ENCODE measurements around the gene MVB12B.
"Not testable (repeated sequence)": the region's sequence is repeated elsewhere in the genome, so short reads cannot be mapped to it uniquely, and the experiment has no call there.

MVB12B gene

DNA sequence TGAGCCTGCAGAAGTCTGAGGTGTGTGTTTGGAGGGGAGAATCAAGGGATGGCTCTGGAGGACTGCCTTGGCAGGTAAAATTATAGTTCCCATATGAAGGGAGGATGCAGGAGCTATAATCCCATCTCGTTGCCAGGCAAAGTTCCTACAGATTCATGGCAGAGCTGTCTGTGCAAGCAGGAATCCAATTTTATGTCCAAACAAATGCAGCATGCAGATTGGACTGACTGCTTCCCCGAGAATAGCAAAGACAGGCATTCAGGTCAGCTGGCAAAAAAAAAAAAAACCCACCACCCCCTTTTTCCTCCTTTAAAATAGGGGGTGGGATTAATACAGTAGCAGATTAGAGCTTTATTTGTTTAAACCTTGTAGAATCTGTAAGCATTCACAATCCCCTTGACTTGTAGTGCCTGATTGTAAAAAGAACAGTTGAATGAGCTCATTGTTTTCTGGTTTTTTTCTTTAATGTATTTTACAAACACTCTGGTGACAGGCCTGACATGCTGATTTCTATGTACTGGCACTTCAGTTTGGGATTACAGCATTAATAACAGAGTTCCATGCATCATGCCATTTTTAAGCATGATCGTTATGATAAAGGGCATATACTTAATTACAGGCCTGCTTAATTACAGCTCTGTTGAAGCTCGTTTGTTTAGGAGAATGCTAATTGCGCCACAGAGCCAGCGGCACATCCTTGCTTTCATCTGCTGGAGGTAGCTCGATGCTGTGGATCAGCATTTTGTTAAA lies 145.7 kb downstream of the MVB12B start:
- no peak for DNase-seq (ENCODE audit: low read depth in 2 of 2)

DNA sequence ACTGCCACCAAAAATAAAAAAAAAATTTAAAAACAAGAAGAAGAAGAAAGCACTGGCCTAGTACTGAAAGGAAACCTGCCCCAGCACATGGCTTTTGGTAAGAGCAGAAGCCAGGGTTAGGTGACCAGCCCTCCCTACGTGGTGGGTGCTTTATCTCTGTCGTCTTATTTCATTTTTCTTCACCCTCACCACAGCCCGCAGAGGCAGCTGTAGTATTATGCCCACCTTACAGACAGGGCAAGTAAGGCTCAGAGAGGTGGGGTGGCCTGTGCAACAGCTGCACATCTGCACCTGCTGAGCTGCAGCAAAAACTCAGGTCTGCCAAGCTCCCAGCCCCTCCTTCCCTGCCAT lies 146.3 kb downstream of the MVB12B start:
- no peak for DNase-seq (ENCODE audit: low read depth in 2 of 2)

DNA sequence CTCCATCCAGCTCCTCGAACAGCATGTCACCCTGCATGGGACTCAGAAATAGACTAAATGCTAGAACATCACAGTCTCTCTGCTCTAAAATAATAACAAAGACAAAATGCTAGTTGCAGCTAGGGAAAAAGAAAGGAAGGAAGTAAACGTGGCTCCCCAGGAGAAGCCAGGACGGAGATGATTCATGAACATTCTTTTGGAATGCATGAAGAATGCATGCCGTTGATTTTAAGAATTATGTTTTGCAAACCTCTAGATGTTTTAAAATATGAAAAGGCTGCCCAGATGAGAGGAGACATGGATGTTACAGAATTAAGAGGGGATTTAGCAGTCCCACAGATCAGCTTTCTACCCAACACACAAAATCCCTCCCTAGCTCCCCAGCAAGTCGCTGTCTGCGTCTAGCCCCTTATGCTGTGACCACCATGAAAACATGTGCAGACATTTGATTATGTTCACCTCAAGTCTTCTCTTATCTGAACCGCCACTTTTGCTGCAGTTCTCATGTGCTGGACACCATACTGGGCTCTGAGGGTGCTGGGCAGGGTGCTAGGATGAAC lies 147.7 kb downstream of the MVB12B start:
- no peak for DNase-seq (ENCODE audit: low read depth in 2 of 2)

DNA sequence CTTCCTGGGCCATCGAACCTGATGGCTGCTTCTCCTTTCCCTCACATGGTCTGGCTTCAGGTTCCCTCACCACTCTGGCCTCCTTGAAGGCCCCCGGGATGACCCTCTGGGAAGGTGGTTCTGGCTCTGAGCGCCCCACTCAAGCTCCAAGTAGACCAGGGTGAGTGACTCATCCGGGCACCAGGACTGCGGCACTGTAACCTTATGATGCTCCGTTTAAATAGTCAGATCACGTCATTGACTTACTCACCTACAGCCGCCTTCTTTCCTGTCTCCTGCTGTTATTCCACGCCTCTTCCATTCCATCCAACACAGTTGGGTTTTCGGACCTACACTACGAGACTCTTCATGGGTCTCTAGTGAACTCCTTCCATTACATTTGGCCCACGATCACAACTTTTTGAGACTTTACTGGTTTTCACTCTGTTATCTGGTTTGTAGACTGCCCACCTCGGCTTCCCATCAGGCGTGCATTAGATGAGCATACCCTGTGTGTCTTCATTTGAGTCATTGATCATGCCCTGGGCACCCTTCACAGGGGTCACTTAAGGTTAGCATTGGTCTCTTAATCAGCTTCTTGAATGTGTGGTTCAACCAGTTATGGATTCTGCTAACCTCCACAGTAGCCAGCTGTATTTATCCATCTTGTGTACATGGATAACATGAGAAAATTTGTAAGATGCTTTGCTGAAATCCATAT lies 148.3 kb downstream of the MVB12B start:
- DNase-seq (ENCODE audit: low read depth in 2 of 2): no peak

DNA sequence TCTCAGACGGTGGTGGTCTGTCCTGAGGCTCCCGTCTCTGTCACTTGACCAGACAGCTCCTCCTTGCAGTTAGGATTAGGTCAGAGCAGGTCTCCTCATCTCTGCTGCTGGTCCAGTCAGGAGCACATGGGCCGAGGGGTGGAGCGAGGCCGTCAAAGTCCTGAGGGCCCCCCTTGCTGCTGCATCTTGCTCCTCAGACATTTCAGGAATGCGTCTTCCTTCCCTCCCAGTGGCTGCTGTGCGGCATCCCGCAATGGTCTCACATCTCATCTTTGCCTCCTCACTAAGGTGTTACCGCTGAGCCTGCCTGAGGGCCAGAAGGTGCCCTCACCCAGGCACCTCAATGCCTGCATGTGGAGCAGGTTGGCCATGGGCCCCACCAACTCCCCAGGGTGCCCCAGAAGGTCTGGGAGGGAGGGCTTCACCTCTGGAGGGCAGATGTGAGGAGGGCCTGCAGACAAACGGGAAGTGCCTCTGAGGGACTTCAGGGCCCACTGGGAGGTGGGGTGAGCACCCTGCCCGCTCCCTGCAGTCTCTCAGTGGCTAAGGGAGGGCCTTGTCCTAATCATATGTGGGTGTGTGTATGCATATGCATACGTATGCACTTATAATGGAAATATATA lies 149.4 kb downstream of the MVB12B start:
- no peak for DNase-seq (ENCODE audit: low read depth in 2 of 2)

DNA sequence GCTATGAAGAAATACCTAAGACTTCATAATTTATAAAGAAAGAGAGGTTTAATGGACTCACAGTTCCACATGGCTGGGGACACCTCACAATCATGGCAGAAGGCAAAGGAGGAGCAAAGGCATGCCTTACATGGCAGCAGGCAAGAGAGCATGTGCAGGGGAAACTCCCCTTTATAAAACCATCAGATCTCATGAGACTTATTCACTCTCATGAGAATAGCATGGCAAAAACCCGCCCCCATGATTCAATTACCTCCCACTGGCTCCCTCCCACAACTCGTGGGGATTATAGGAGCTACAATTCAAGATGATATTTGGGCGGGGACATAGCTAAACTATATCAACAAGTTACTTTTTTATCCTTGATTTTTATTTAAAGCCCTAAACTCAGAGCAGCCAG lies 150.8 kb downstream of the MVB12B start:
- DNase-seq (ENCODE audit: low read depth in 2 of 2): not testable (repeated sequence)

DNA sequence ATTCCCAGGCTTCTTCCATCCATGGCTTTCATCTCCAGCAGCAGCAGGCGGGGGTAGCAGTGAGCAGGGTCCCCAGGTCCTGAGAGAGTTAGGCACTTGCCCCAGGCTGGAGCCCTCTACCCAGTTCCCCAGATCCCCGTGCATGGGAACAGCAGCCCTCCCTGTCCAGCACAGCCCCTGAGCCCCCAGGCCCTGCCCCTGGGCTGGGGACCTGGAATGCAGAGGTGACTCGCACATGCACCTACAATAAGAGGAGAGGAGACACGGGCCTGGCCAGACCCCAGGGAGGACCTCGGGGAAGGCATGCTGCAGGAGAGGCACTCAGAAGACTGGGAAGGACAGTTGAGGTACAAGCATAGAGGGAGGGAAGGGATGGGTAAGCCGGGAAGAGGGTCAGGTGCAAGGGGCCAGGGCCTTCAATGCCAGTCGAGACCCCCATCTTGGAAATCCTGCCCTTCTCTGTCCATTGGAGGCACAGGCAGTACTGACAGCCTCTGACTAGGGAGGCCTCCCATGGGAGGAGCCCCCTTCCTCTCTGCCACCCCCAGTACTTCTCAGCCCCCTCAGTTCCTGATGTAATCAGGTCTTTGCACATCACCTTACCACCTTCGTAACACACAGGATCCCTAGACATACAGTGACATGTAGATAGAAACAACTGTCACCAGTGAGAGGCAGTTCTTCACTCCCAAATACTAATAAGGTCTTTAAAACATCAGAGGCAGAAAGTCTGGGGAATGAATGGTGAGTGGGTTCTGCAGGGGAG lies 151.8 kb downstream of the MVB12B start:
- no peak for DNase-seq (ENCODE audit: low read depth in 2 of 2)

DNA sequence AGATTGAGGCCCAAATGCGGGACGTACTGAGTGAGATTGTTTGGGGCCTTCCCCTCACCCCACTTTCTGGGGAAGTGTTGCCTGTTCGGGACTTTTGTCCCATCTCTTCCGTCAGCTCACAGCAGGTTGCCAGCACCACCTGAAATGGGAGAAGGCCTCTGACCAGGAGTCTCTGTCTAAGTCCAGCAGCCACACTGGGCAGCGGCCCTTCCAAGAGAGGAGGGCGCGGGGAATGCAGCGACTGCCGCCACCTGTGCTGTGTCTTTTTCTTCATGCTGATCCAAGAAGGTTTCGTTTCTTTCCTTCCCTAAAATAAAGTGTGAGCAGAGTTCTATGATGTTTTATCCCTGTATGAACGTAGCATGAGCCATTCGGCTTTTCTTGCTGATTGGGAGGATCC lies 152.9 kb downstream of the MVB12B start:
- DNase-seq (ENCODE audit: low read depth in 2 of 2): no peak

DNA sequence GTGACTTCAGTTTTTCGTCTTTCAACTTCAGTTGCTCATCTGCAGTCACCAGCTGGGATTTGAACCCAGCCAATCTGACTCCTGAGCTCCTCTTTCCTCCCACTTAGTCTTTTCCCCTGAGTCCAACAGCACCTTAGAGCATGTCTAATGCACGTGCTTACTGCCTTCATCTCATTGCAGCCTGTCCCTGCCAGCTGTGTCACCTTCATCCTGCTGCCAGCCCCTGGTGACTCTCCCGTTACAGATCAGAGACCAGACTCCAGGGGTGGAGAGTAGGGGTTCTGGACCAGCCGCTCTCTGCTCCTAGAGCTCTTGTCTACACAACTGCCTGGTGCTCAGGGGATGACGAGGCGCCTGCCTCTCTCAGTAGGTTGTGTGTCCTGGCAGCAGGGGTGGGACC lies 154.2 kb downstream of the MVB12B start:
- no peak for DNase-seq (ENCODE audit: low read depth in 2 of 2)

DNA sequence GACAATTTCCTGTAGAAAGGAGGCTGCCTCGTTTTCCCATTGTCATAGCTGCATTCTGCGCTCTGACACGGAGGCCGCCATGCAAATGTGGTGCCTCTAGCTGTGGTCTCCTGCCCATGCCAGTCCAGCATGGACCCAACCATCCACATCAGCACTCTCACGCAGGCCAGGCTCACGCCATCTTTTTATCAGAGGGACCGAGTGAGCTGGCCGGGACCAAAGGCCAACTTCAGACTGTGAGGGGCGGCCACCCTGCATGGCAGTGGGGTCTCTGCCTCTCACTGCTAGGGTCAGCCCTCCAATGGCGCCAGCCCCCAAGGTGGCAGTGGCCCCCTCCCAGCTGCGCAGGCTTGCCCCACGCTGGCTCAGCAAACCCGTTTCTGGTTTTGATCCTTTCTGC lies 155.2 kb downstream of the MVB12B start:
- no peak for DNase-seq (ENCODE audit: low read depth in 2 of 2)

DNA sequence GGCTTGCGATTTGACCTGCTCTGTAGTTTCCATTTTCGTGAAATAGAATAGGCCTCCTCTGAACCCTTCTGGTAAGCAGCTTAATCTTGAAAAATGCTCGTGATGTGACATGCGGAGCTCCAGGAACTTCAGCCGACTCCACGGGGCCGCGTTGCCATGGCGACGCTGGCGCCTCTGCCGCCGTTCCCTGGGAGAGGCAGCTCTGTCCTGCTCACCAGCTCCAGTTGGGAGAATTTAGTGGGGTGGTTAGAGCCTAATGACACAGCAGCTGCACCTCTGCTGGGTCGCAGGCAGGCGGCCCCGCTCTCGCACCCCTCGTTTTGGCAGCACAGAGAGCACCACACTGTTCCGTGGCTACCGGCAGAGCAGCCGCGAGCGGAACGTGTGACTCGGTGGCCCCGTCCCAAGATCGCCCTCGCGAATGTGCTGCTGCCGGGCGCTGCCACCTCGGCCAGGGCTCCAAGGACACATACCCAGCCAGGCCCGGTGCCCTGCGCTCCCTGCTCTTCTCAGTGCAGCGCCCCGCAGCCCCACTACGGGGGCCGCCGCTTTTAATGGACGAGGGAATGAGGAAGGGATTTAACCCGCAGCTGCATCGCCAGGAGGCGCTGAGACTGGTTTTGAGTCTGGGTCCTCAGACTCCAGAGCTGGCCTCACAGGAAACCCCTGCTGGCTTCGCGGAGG lies 155.9 kb downstream of the MVB12B start:
- no peak for DNase-seq (ENCODE audit: low read depth in 2 of 2)

DNA sequence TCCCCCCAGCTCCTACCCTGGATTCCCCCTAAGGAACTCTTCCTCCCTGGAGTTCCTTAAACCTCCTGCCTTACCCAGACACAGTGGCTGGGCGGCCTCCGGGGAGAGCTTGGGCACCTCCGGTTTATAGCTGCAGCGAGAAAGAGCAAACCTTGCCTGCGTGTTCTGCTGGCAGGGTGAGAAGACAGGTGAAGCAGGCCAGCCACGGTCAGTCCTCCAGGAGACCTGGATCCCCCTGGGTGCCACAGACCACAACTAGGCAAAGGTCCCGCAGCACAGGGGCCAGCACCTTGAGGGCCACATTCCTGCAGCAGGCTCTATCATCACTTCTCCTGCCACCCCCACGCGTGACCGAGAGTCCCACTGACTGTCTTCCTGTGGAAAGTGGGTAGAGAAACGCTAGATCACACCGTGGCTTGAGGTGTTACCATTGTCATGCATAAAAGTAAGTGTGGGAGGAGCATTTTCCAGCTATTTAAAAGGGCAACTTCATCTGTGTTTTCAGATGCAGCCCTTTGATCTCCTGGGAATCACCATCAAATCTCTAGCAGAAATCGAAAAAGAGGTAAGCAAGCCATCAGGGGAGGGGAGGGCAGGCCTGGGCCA lies 156.9 kb downstream of the MVB12B start:
- DNase-seq (ENCODE audit: low read depth in 2 of 2): no peak

DNA sequence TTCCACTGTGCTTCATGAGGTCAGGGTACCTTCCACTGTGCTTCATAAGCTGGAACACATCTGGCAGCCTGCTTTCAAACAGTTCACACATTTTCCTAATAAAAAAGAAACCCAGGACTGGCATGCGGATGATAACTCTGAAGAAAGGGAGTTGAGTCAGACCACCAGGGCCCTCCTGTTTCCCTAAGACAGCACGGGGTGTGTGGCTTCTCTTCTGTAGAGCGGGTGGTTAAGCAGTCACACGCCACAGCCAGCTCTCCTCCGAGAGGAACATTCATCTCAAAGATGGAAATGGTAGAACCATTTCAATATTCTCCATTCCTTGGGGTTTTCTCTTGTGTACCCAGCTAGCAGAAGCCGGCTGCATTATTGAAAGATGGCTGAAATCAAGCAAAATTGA lies 159.0 kb downstream of the MVB12B start:
- DNase-seq (ENCODE audit: low read depth in 2 of 2): no peak

DNA sequence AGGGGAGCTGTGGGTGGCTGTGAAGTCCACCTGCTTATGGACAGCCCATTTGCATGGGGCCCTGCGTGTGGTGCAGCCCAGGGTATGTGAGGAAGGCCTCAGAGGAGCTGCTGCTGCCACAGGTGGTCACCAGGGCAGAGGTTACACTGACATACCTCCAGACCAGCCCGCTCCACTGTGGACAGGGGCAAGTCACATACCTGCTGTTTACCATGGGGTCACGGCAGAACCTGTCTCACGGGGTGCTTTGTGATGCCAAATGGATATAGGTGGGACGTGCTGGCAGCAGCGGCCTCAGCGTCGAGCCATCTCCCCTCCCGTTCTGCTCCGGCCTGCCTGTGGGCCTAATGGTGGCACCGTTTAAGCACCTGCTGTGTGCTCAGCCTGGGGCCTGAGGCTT lies 159.6 kb downstream of the MVB12B start:
- no peak for DNase-seq (ENCODE audit: low read depth in 2 of 2)

DNA sequence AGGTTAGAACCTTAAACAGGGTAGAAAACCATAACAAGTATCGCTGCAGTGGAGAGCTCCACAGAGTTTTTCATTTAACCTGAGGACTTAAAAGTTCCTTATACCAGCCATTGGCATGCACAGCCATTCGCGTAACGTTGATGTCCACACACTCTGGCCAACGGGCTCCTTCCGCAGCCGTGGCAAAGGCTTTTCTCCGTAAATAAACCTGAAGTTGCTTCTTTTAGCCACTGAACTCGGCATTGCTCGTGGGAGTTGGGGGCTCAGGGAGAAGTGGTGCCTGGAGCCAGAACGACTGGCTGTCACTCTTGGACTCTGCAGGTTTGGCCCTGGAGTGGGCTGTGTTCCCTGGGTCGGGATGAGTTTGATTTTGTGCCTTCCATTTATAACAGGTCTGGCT lies 161.2 kb downstream of the MVB12B start:
- no peak for DNase-seq (ENCODE audit: low read depth in 2 of 2)

DNA sequence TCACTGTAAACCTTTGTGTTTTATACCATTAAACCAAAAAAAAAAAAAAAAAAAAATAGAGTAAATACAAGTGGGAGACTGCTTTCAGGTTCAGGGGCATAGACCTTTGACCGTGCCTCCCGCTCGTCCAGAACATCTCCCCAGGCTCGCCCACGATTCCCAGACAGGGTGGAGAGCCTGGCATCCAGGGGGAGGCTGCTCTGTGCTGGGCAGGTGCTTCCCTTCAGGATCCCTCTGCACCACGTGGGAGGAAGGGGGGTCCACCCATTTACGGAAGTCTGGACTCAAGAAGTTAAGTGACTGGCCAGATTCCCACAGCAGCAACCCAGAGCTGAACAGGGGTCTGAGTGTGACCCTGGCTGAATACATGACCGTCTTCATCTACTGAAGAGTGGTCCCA lies 161.7 kb downstream of the MVB12B start:
- no peak for DNase-seq (ENCODE audit: low read depth in 2 of 2)

DNA sequence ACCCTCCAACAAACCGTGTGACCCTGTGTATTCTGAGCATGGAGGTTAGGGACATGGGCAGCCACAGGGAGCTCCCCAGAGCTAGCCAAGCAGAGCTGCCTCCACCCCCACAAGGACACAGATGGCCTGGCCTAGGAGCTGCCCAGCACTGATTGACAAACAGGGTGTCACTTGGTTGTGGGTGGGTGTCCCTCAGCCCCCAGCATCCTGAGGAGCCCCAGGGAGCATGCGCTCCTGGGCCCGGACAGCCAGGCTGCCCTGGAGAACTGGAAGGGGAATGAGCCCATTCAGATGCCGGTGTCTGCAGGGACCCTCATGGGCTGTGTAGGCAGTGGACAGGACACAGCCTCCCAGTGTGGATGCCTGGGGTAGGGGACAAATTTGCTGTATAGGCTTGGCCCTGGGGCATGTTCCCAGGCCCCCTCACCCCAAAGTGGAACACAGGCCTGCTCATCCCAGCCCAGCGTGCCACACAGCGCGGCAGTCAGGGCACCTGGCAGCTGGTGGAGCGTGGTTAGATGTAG lies 162.3 kb downstream of the MVB12B start:
- DNase-seq (ENCODE audit: low read depth in 2 of 2): no peak

DNA sequence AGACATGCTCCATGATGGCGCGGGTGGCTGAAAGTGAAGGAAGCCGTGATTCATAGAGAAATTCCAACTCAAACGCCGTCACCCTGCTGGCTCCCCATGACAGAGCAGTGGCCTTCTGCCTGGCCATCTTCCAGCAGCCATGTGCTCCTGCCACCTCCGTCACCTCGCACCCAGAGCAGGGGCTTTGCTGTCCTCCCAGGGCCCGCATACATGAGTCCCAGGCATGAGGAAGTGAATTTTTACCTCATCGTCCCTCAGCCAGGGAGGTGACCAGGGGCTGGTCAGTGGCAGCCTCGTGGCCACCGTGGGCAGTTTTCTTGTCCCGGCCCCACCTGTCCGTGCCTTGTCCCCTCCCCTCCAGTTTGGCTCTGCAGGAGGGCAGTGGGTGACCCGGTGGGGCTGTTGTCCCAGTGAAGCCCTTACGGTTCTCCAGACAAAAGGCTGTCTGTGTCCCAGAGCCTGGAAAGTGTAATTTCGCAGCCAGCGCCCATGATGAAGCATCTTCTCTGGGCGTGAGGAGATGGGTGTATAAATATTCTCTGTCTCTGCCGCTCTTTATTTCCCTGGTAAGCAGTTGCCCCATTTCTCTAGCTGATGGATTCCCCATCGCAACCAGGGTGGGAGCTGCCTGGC lies 163.1 kb downstream of the MVB12B start:
- DNase-seq (ENCODE audit: low read depth in 2 of 2): no peak

DNA sequence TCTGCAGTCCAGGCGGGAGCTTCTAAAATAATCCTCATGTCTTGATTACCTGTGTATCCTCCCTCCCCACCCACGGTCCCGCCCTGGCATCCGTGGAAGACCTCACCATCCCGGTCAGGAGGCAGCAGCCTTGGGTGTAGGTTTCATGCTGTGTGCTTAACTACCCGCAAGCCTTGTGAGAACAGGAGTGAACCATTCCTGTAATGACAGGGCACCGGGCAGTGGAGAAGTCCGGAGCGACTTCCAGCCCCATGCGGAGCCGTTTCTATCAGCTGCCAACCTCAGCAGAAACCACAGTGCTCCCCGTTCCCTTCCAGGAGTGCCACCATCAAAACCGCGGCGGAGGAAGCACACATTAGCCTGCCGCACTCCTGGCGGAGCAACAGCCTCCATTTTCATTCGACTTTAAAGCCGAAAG lies 163.6 kb downstream of the MVB12B start:
- DNase-seq (ENCODE audit: low read depth in 2 of 2): no peak

DNA sequence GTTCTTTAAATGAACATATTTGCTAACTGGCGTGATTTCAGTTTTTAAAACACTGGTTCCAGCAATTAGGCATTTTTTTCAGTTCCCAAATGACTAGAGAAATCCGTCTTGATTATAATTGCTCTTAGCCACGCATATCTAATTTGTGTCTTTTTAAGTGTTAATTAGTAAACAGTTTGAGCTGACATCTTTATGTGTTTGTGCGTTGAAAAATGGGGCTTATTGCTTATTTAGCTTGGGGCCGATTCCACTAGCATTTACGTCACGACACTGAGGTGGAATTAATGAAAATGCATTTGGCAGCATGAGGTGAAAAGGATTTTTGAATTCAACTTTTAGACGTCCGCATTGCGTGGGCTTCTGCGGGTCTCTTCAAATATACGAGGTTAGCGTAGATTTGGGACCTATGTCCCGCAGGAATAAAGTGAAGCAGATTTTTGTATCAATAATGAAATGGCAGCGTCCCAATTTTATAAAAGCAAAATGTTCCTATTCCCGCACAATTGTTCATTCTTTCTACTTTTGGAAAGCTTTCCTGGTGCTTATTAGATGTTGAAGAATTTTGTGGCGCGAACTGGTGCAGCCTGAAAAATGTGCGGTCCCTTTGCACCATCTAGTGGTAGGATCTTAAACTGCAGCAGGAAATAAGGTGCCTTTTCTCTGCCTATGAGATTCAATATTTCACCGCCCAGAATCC lies 164.4 kb downstream of the MVB12B start:
- DNase-seq (ENCODE audit: low read depth in 2 of 2): no peak

All from stimulated activated CD4-positive, alpha-beta T cell treated with anti-CD3 and anti-CD28 coated beads, Interleukin-4, amount 100 ng/mL, for 48 hours (primary cell).